NOMO-1 treated with DMSO at 0.1 percent for 48 hours (cell line): Measurements from ENCODE around the gene INKA2.
"Not testable (repeated sequence)": the region's sequence is repeated elsewhere in the genome, so short reads cannot be mapped to it uniquely, and the experiment has no call there.

Experiments
- DNase-seq: peaks from one replicate; lab custom pipeline; 2025; ENCODE audit not compliant: unreplicated experiment; lab: John Stamatoyannopoulos, UW

INKA2 gene

DNA sequence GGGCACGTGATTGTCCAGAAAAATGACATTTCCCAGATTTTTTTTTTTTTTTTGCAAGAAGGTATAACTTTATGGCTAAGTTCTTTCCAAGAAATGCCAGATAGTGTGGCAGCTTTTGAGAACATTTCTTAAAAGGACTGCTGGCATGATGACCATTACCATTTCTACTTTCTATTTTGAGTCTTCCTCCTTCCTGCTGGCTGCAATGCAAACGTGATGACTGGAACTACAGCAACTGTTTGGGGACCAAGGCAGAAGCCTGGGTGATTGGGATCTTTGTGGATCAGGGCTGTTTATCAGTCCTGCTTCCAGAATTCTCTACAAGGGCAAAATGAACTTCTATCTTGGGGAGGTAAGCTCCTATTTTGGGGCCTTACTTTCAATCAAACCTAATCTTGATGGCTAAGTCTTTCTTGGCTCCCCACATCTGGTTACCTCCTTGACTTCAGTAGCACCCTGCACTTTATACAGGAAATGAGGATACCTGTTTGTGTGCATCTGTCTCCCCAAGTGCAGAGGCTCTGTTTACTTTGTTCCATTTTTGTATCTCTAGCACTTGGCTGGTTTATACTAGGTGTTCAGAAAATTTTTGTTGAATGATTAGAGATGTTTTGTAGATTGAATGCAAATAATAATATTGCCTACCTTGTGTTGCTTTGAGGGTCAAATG is 12.8 kb upstream of the INKA2 start:
- DNase-seq, result no peak

- DNase-seq, result no peak
Observed at GRCh38 chr1:111750856-111751255, 11.7 kb upstream of the INKA2 start.

DNA sequence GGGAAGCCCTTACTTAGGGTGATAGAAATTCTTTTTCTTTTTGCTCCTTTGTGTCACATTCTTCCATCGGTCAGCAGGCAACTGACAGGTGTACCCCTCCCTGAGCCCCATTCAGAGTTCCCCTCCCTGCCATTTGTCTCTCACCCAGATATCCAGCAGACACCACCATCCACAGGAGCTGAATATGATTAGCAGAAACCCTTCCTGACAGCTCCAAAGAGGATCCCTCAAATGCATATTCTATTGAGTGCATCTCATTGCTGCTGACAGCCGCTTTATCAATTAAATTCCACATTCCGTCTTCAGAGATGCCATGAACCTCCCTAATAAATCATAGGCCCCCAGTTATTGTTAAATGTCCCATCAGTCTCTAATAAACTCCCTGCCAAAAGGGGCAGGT is 10.4 kb upstream of the INKA2 start:
- DNase-seq, result no peak

DNA sequence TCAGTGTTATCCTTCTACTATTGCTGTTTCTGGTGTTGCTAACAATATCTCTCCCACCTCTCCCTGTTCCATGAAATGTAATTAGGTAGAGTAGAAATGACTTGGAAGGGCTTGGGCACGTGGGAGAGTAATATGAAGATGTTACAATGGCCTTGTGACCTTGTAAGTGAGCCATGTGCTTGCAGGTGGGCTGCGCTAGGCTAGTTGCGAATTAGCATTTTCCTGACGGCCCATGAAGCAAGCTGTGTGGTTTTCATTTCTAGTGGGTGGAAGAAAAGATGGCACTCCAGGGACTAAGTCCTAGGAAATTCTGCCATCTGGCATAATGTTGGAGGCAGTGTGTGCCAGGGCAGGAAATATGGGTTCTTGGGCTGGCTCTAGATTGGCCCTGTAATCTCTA is 8.8 kb upstream of the INKA2 start:
- DNase-seq, result no peak

DNA sequence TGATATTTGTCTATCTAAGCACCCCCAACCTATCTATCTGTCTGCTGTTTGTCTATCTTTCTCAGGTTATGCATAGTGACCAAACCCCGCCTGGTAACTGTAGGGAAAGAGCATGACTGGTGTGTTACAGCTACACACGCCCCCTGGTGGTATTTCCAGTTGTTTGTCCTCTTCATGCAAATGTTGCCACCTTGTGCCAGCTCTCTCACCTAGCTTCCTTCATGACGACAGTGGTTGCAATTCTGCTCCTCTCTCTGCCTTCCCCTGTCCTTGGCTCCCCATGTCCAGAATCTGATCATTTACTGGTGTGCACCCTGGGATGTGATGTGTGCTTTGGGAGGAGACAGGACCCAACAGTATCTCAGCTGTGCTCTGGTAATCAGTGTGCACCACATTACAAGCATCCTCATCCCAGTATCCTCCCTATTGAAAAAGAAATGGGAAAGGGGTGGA is 8.1 kb upstream of the INKA2 start:
- peak; percentile 75 for DNase-seq

DNA sequence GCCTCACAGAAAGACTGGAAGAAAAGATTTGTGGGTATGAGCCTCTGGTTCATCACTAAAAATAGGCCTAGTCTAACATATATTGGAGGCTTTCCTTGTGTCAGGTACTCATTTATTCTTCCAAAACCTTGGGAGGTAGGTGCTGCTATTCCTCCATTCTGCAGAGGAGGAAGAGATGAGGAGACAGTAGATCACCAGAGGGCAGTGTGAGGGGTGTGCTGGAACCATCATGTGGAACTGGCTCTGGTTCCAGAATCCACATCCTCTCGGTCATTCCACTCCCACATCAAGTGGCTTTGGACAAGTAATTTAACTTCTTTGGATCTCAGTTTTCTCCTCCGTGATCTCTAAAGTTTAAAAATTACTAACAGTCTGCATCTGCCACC is 7.4 kb upstream of the INKA2 start:
- no peak for DNase-seq

DNA sequence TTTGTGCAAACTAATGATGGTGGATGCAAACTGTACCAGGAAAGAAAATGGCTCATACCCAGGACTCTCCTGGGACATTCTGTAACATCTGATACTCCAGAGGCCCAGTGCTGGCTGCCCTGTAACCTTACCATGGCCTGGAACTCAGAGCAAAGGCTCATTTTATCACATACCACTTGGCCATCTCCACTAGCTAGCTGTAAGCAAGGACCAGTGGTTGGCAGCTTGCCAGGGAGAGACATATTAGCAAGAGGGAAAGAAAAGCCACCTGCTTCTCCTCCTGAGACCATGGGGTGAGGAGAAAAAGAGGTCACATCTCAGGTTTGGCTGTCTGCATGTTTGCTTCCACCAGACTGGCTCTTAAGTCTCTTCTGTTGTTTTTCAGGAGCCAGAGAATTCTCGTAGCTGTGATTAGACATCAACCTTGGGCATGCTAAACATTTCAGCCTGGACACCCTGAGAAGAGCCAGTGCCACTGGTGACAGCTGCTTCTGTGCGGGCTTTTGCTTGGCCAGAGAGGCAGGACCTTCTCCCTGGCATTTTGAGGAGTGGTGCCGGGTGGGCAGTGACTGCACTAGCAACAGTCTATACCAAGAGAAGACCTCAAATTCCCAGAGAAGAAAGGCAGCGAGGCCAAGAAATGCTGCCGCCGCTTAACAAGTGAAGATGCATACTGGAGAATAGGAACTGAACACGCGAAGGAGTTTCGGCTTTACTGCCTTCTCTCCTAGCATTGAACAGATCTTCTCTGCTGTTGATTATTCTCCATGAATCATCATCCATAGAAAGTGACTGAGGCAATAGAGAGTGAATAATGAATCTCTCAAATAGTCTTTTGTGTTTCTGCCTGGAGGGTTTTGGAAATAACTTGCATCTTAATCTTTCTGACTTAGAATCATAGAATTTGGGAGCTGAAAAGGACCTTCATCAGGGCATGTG is 6.7 kb upstream of the INKA2 start:
- no peak for DNase-seq

DNA sequence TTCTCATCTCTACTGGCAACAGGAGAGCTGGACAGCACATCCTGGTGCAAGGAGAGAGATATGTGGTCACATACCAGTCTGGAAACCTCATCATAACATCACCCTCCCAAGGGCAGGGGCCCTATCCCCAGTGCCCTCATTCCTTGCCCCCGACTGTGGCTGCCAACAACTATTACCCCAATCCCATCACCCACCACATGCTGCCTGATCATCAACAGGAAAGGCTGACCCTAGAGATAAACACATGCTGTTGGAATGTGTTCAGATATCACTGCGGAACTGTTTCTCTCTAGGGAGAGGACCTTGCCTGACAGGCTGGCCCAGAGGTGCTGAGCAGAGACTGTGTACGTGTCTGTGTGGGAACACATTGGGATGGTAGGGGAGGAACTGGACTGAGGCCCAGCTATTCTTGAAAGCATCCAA is 4.5 kb upstream of the INKA2 start:
- DNase-seq, result no peak

DNA sequence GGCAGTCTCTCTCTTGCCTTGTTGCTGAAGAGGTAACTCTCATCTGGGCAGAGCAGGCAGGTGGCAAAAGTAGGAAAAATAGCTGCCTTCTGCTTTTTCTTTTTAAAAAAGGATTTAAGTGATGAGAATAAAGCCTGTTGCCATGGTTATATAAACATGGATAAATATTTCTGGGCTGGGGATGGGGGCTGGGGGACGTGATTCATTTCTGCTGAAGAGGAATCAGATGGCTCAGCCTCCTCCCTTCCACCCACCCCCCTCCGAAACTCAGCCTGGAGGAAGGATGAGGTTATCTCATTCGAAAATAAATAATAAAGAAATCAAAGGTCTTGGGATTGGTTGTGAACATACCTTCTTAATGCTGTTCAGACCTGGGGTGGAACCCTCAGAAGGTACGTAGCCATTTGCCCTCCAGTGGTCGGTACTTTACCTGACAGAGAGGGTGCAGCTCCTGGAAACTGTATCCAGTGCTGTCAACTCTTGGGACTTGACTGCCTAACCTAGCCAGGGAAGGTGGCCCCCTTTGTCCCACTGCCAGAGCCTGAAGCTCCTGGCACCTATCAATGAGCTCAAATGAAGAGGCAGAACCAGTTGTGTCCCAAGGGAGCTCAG is 3.8 kb upstream of the INKA2 start:
- no peak for DNase-seq

DNA sequence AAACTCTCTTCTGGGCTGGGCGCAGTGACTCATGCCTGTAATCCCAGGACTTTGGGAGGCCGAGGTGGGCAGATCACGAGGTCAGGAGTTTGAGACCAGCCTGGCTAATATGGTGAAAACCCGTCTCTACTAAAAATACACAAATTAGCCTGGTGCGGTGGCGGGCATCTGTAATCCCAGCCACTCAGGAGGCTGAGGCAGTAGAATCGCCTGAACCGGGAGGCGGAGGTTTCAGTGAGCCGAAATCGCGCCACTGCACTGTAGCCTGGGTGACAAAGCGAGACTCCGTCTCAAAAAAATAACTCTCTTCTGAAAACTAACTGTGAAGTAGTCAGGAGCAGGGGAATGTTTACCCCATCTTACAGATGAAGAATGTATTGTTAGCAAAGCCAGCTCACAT is 3.1 kb upstream of the INKA2 start:
- DNase-seq, result not testable (repeated sequence)

DNA sequence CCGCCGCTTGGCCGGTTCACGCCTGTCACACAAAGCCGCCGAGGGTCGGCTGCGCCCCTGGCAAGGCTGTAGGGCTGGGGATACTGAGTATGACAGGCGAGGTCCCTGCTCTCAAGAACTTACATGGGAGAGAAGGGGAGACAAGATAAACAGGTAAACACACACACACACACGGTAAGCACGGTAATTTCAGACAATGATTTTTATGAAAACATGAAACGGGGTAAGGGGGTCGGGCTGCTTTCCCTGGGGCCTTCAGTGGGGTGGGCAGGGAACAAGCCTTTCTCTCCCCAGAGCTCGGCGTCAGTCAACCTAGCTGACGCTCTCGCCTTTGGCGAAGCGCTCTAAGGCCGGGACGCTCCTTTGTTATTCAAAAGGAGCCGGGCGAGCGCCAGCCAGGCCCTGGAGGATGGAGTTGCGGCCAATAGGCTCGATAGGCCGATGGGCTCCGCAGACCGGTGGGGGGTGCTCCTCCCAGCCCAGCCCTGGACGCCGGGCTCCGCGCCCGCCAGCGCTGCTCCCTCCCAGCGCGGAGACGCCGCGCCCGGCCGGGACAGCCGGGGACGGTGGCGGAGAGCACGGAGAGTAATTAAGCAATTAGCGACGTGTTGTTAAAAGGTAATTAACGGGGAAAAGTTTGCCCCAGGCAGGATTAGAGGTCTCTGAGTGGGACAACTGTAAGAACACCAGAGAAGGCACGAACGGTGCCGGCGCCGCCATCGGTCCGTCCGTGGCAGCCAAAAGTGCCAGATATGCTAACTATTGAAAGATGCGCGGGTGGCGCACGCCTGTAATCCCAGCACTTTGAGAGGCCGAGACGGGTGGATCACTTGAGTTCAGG is 950 bp upstream of the INKA2 start:
- no peak for DNase-seq

DNA sequence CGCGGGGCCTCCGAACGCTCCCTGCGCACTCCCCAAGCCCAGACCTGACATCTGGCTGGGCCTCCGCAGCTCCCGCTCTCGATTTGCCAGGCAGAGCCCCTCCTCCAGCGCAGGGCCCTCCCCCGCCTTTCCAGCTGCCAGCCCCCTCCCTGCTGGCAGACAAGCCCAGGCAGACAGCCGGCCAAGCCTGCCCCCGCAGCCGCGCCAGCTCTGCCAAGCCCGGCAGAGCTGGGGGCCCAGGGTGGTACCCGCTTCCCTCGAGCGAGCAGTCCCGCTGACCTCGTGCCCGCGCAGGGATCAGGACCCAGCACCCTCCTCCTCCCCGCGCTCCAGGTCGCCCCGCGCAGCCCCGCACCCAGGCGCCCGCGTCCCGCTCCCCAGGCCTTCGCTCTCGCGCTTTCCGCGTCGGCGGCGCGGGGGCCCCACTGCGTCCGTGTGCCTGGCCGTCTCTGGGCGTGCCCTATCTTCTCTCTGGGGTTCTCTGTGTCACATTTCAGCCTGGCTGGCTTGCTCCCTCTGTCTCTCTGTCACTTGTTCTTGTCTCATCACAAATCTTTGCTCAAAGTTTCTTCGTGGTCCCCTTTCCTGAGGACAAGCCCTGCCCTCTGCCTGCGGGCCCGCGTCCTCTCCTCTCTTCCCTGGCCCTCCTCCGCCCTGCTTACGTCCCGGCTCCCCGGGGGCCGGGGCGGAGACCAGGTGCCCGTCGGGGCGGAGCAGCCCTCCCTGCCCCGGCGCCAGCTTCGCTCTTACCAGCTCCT is 580 bp downstream of the INKA2 start:
- DNase-seq, result peak; percentile 53

- DNase-seq, result no peak
Observed at GRCh38 chr1:111738133-111738435, 1.1 kb downstream of the INKA2 start.

DNA sequence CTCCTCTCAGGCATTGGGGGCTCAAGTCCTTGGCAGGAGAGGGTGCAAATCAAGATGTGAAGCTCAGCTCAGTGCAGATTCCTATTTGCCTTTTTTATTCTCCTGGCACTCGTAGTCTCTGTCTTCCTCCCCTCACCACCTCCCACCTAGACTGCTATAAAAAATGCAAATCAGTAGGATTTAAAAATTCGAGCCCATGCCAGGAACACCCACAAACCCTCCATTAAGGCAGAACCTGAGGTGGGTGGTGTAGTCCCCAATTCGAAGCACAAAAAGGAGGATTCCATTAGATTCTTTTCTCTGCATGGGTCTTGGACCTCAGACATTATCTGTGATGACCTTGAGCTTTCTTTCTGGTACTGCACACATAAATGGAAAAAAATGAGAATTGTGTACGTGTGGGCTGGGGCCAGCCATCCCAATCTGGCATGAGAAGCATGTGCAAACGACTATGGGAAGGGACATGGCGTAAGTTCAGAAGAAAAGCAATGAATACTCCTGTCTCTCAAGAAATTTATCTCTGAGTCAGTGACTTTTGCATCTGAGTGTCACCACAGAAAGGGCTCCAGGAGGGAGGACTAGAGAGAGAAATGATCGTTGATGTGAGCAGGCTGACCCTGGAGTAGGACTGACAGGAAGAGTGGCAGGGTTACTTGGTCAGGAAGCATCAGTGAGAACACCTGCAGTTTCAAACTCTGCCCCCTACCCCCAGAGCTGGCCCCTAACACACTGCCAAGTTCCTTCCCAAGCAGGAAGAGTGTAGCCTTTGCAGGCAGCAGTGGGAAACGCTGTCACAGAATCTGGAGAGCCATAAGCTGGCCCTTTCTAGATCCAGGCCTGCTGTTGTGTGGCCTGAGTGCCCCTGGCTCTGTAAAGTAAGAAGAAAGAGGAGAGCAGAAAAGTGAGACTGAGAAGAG is 1.7 kb downstream of the INKA2 start:
- no peak for DNase-seq

DNA sequence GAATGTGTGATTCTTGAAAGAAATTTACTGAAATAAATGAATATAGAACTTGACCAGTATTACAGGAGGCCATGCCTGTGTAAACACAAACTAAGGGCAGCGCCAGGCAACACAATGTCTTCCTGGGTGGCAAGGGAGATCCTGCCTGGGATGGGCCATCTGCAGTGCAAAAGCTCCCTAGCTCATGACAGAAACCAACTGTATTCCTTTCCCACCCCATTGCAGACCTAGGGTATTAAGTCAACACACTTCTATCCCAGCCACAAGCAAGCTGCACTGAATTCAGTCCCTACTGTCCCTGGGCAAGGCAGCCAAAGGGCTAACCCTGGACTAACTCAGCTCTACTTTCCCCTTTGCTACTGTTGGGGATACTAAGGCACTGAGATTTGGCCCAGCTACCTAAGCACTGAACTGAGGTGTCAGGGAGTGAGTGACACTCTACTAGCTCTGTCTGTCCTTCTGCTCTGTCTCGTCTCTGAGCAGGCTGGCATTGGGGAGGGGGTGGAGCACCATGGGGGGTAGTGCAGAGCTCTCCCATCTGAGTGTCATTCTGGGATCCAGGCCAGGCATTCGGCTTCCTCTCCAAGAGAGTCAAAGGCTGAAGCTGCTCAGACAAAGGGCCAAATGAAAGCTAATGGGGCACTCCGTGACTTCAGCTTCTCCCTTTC is 2.5 kb downstream of the INKA2 start:
- no peak for DNase-seq

DNA sequence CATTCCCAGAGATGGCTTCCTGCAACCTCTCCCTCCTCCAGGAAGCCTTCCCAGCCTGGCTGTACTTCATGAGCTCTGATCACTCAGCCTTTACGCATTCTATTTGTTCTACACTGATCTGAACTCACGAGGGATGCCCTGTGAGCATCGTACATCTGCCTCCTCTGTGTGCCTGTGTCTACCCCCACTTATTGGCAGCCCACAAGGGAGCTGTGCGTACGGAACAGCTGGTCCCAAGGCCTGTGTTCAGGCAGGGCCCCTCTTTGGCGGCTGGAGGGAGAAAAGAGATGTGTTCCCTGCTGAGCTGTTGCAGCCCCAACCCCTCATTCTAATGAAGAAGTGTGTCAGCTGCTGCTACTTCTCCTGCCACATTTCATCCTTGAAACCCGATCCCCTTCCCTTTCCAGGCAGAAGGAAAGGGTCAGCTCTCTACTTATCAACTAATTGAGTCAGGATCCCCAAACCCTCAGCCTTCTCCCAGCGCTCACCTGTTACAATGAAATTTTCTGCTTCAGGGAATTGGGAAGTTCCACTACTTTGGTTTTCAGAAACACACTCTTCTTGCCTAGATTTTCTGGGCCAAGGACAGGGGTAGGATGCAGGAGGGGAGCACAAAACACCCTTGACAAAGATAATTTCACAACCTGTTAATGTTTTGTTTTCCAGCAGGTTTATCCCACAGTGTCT is 3.2 kb downstream of the INKA2 start:
- no peak for DNase-seq

- no peak for DNase-seq
Observed at GRCh38 chr1:111735321-111735720, 3.9 kb downstream of the INKA2 start.

DNA sequence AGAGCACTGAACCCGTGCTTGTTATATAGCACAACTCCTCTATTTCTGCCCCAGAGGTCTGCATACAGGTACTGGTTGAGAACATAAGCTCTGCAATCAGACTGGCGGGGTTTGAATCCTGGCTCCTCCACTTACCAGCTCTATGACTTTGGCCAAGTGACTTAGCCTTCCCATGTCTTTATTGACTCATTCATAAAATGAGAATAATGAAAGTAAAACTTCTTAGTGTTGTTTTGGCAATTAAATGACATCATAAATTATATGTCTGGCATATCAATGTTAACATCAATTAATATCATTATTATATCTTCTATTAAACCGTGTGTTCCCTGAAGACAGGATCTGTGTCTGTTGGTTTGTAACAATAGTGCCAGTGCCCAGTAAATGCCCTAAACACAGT is 4.3 kb downstream of the INKA2 start:
- peak; percentile 4 for DNase-seq
